Upper lobe of left lung (tissue), 6 donors: ENCODE data around the gene HID1. TPM values are rescaled to one million over a fixed set of nuclear protein-coding genes. Genes with fewer than 3 reads are reported as not detected.
A peak's percentile ranks its signal among the peaks of the same experiment; 100 is the strongest.

Source experiments
- ATAC-seq, 2 donors: fragments of 200-7000 bp; cut with Tn5 transposase; one replicate each; pipeline ENCODE4 v1.9.1; 2022; ENCODE audit warnings: mild to moderate bottlenecking in 2 of 2, moderate library complexity in 2 of 2; ENCODE audit not compliant: low FRiP score in 2 of 2
- DNase-seq, 2 donors: peaks; one replicate each; pipeline ENCODE4 v3.0.0-alpha.2; 2019 to 2020
- H3K27ac ChIP-seq, 4 donors: fragments of 200-600 bp; sonication (generic); one replicate each; pipeline ENCODE4 v1.5.1; 2016 to 2019
- H3K27me3 ChIP-seq, 4 donors: fragments of 200-600 bp; sonication (generic); one replicate each; pipeline ENCODE4 v1.5.1; 2017 to 2019
- H3K36me3 ChIP-seq, 4 donors: fragments of 200-600 bp; sonication (generic); one replicate each; pipeline ENCODE4 v1.5.1; 2016 to 2019
- H3K4me1 ChIP-seq, 4 donors: fragments of 200-600 bp; sonication (generic); one replicate each; pipeline ENCODE4 v1.5.1; 2018 to 2019
- H3K4me3 ChIP-seq, 4 donors: fragments of 200-600 bp; sonication (generic); one replicate each; pipeline ENCODE4 v1.5.1; 2017 to 2019; ENCODE audit warnings: mild to moderate bottlenecking in 2 of 4, moderate library complexity in 1 of 4
- H3K9me3 ChIP-seq, 4 donors: fragments of 200-600 bp; sonication (generic); one replicate each; pipeline ENCODE4 v1.5.1; 2018 to 2019
- CTCF ChIP-seq, 6 experiments: fragments of 450-650 bp in 4 of 6; fragments of 200-600 bp in 2 of 6; sonication (generic) in 2 of 6; IDR thresholded peaks; one replicate each; pipeline ENCODE4 v1.5.1; 2016 to 2019; ENCODE audit warnings: antibody characterized with exemption in 6 of 6
- EP300 ChIP-seq, 4 donors: sonication (generic); formaldehyde crosslinking; IDR thresholded peaks; one replicate each; pipeline ENCODE4 v1.5.1; 2017; ENCODE audit warnings: antibody characterized with exemption in 4 of 4, control low read depth in 2 of 4
- POLR2A ChIP-seq, 4 donors: fragments of 450-650 bp; IDR thresholded peaks; one replicate each; pipeline ENCODE4 v1.5.1; 2016 to 2017; ENCODE audit warnings: antibody characterized with exemption in 4 of 4, mild to moderate bottlenecking in 2 of 4
- POLR2AphosphoS5 ChIP-seq, 2 donors: sonication (generic); formaldehyde crosslinking; IDR thresholded peaks; one replicate each; pipeline ENCODE4 v1.5.1; 2017; ENCODE audit warnings: antibody characterized with exemption in 2 of 2
- WGBS, 2 donors: methylation state at CpG; one replicate each; pipeline ENCODE4 v1.1.5; 2017 to 2018; 5-methylcytosine and 5-hydroxymethylcytosine counted together
- total RNA-seq, 6 donors: library from RNA; depleted of rRNA in 4 of 6; stranded (reverse); fragments of >200 nt in 4 of 6; gene quantifications; one replicate each; pipeline versions ENCODE4 v1.1.0 to v1.2.1, GENCODE V29; 2016 to 2021
- donor health status: DM: no; HTN: no; CAD: no; lungs with moderate emphysema.
- donor health status: DM: no; HTN: yes; CAD: no; lungs with severe emphysema.

Gene HID1
- total RNA-seq, 6 donors from 2014 or later: 21.6 to 60.8 (median 33.3) TPM

GRCh38 chr17:74936470-74936799 lies 36.1 kb downstream of the HID1 start:
- H3K36me3 ChIP-seq: no peaks in the 10 kb centered on the region
- ATAC-seq (no peak), DNase-seq (no peak)
- H3K4me1 ChIP-seq: peaks cover 0 to 12% (median 11%) of the 10 kb centered on the region in 4 donors
- no peaks in the 10 kb centered on the region for H3K9me3 ChIP-seq
- WGBS, 2 donors: 18 to 42% methylated on average over 3 to 11 of the region's 12 CpGs
- TF ChIP-seq POLR2AphosphoS5 (IDR thresholded peaks at IDR 0.05): no peak
- TF ChIP-seq CTCF (IDR thresholded peaks at IDR 0.05): no peak
- no peak for TF ChIP-seq EP300 (IDR thresholded peaks at IDR 0.05)
- no peak for TF ChIP-seq POLR2A (IDR thresholded peaks at IDR 0.05)
- no peak overlapping the region for H3K4me3 ChIP-seq
- H3K27me3 ChIP-seq: peaks cover 3 to 24% (median 7%) of the 10 kb centered on the region in 4 donors
- H3K27ac ChIP-seq: no peak overlapping the region

- no peak within 1 kb of the TSS for H3K27ac ChIP-seq
- H3K4me3 ChIP-seq: no peak within 1 kb of the TSS
- H3K36me3 ChIP-seq: no peaks in the 10 kb centered on the region
- peak in 1 of 2 donors; percentile 85 for DNase-seq
- WGBS, 2 donors: 5 to 6% methylated on average over 22 to 54 of the region's 78 CpGs
- H3K9me3 ChIP-seq: no peaks in the 10 kb centered on the region
- H3K4me1 ChIP-seq: peaks cover 0 to 12% (median 11%) of the 10 kb centered on the region in 4 donors
- peak in 1 of 2 donors; percentile 15 for ATAC-seq
- TF ChIP-seq EP300 (IDR thresholded peaks at IDR 0.05): no peak
- TF ChIP-seq CTCF (IDR thresholded peaks at IDR 0.05): no peak
- no peak for TF ChIP-seq POLR2A (IDR thresholded peaks at IDR 0.05)
- no peak for TF ChIP-seq POLR2AphosphoS5 (IDR thresholded peaks at IDR 0.05)
- peaks cover 3 to 24% (median 7%) of the 10 kb centered on the region in 4 donors for H3K27me3 ChIP-seq
These were observed 36.7 kb downstream of the HID1 start, which contains the start of gene OTOP3 for GRCh38 chr17:74935585-74936469. OTOP3 (plus strand) TSS chr17:74935898; CDS start chr17:74935922, 24 bp downstream.

GRCh38 chr17:74935048-74935447 lies 37.5 kb downstream of the HID1 start:
- peaks cover 3 to 24% (median 7%) of the 10 kb centered on the region in 4 donors for H3K27me3 ChIP-seq
- DNase-seq: no peak
- WGBS, 2 donors: 73 to 74% methylated on average over 3 of the region's 3 CpGs

GRCh38 chr17:74930535-74931036 lies 42.0 kb downstream of the HID1 start:
- no peak overlapping the region for H3K4me3 ChIP-seq
- H3K27ac ChIP-seq: no peak overlapping the region
- no peak for ATAC-seq
- TF ChIP-seq EP300 (IDR thresholded peaks at IDR 0.05): no peak
- TF ChIP-seq POLR2AphosphoS5 (IDR thresholded peaks at IDR 0.05): no peak
- no peak for TF ChIP-seq POLR2A (IDR thresholded peaks at IDR 0.05)
- no peak for TF ChIP-seq CTCF (IDR thresholded peaks at IDR 0.05)
- H3K4me1 ChIP-seq: peaks cover 0 to 4% (median 3%) of the 10 kb centered on the region in 4 donors
- H3K27me3 ChIP-seq: peaks cover 0 to 10% (median 2%) of the 10 kb centered on the region in 4 donors
- no peaks in the 10 kb centered on the region for H3K9me3 ChIP-seq
- DNase-seq: no peak
- H3K36me3 ChIP-seq: no peaks in the 10 kb centered on the region
- WGBS, 2 donors: 89 to 94% methylated on average over 24 of the region's 24 CpGs

More at GRCh38 chr17:74935048-74935447, 37.5 kb downstream of the HID1 start:
- no peak for ATAC-seq
- H3K4me1 ChIP-seq: peaks cover 0 to 12% (median 11%) of the 10 kb centered on the region in 4 donors
- no peaks in the 10 kb centered on the region for H3K9me3 ChIP-seq
- H3K36me3 ChIP-seq: no peaks in the 10 kb centered on the region
- no peak overlapping the region for H3K27ac ChIP-seq
- no peak overlapping the region for H3K4me3 ChIP-seq
- TF ChIP-seq POLR2A (IDR thresholded peaks at IDR 0.05) (no peak), EP300 (IDR thresholded peaks at IDR 0.05) (no peak), CTCF (IDR thresholded peaks at IDR 0.05) (no peak), POLR2AphosphoS5 (IDR thresholded peaks at IDR 0.05) (no peak)
